GM21825 (cell line): ENCODE results near the gene PLEKHA3.
A peak's percentile ranks its signal among the peaks of the same experiment; 100 is the strongest.
"Not testable (repeated sequence)": the region's sequence is repeated elsewhere in the genome, so short reads cannot be mapped to it uniquely, and the experiment has no call there.

Experiments
- ATAC-seq: cut with Tn5 transposase; IDR thresholded peaks from one replicate; pipeline ENCODE4 v1.9.1; 2021; ENCODE audit warnings: mild to moderate bottlenecking, moderate library complexity; ENCODE audit not compliant: unreplicated experiment

Gene PLEKHA3

DNA sequence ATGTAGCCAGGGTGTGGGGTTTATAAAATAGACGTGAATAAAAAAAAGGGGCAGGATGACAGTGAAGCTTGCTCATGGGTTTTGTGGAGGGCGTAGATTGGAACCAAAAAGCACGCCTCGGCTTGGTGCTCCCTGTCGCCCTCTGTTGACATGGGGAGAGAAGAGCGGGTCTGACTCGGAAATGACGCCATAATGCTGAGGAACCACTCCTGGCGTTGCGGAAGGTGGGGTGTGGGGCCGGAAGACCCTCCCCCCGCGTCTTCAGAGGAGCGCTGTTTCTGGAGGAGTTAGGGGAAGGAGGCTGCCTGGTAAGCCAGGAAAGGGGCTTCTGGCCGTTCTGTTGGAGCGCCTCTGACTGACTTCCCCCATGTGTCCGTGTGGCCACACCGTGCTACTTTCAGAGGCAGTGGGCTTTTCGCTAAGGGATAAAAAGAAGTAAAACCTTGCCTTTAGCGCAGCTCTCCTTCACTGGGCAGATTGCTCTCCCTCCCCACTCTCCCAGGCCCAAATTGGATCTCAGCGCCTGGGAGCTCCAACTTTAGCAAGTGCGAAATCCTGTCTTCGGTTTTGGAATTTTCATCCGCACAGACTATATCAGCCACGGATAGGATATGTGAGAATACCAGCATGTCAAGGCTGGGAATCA, 42.8 kb downstream of the PLEKHA3 start:
- ATAC-seq, result peak; percentile 91

DNA sequence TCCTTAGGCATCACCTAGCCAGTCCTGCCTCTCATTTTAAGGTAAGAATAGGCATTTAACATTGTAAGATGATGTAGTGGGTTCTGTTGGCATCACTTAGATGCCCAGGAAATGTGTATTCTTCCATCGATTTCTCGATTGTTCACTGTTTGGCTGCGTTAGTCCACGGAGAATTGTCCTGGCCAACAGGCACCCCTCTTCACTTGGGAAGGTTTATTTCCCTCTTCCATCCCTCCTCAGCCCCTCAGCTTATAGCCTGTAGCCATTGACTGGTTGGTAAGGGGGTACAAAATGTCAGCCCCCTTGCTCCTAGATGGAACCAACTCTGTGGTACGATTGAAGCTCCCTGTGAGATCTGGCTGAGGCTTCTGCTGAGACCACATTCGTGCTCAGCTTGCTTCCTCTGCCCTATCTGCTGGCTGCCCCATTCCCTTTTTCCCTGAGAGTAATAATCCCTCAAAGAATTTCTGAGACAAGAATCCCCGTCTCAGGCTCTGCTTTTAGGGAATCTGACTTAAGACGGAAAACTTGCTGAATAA, 43.4 kb downstream of the PLEKHA3 start:
- ATAC-seq, result no peak

DNA sequence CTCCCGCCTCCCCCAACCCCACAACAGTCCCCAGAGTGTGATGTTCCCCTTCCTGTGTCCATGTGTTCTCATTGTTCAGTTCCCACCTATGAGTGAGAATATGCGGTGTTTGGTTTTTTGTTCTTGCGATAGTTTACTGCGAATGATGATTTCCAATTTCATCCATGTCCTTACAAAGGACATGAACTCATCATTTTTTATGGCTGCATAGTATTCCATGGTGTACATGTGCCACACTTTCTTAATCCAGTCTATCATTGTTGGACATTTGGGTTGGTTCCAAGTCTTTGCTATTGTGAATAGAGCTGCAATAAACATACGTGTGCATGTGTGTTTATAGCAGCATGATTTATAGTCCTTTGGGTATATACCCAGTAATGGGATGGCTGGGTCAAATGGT, 44.8 kb downstream of the PLEKHA3 start:
- ATAC-seq, result not testable (repeated sequence)

DNA sequence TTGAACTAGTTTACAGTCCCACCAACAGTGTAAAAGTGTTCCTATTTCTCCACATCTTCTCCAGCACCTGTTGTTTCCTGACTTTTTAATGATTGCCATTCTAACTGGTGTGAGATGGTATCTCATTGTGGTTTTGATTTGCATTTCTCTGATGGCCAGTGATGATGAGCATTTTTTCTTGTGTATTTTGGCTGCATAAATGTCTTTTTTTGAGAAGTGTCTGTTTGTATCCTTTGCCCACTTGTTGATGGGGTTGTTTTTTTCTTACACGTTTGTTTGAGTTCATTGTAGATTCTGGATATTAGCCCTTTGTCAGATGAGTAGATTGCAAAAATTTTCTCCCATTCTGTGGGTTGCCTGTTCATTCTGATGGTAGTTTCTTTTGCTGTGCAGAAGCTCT, 45.2 kb downstream of the PLEKHA3 start:
- not testable (repeated sequence) for ATAC-seq

DNA sequence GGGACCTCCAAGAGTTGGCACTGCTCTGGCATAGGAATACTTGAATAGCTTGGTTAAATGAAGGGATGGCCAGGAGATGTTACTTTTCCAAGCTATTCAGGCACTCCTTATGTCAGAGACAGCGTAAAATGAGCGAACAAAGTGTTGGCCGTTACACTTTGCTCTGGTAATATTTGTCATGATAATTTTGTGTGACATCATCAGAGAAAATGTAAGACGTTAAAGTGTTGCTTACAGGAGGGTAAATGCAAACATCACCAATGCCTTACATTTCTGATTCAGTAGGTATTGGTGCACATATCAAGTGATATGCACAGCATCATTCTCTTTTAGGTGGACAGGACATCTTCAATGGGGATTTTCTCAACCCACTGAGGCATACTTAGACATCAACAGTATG, 46.0 kb downstream of the PLEKHA3 start:
- ATAC-seq, result no peak

DNA sequence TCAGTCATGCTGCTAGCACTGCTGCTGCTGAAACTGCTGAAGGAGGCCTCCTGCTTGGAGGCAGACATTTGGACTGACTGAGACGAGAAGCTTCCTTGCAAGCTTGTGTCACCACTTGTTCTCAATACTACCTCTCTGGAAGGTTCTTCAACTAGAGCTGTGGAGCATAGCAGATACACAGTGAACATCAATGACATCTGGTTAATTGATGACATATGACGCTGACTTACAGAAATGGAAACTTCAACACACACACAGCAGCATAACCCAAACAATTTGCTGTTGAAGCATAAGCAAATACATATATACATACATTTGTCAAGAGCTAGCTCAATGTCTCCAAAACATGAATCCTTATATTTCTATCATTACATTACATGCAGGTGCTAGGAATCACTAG, 47.3 kb downstream of the PLEKHA3 start:
- ATAC-seq, result no peak

DNA sequence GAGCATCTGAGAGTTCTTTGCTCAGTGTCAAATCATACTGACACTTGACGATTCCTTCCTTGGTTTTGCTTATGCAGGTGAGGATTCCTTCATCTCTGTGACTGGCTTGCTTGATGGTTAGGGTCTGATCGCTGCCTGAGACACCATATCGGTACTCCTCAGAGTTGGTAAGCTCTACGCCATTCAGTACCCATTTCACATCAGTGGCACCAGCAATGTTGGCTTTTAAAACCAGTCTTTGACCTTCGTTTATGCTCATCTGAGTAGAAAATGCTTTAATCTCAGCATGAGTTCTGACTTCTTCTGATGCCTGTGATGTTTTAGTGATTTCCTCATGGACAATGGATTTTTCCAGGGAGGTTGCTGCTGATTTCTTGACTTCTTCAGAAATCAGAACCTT, 48.4 kb downstream of the PLEKHA3 start:
- no peak for ATAC-seq

DNA sequence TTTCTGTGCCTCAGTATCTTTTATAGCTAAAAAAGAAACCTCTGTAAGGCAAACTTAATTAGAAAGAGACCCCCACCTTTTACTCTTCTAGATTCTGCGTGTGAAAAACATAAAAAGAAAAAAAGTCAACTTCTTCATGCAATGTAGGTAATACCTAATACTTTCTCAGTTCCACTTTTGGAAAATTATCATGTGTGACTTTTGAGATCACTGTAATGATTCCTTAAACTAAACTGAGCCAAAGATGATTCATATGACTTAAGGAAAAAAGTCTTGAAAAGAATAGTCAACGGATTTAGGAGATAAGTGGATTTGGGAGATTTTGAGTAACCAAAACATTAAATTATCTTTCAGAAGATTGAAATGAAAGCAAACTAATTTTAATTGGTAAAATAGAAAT, 48.9 kb downstream of the PLEKHA3 start:
- no peak for ATAC-seq

DNA sequence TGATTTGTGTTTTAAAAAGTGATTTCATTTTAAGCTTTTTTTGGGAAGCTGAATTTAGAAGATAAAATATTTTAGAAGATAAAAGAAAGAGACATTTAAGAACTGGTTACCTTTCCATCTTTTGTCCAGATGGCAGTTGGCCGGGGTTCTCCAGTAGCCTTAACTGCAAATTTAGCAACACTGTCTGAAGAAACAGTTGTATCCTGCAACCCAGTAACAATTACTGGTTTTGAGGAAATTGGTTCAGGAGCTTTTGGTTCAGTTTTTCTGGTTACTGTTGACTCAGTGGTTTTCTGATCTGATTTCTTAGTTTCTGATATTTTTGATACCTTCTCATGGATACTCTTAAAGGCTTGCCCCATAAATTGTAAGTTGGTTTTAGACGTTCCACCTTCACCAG, 49.9 kb downstream of the PLEKHA3 start:
- ATAC-seq, result no peak

DNA sequence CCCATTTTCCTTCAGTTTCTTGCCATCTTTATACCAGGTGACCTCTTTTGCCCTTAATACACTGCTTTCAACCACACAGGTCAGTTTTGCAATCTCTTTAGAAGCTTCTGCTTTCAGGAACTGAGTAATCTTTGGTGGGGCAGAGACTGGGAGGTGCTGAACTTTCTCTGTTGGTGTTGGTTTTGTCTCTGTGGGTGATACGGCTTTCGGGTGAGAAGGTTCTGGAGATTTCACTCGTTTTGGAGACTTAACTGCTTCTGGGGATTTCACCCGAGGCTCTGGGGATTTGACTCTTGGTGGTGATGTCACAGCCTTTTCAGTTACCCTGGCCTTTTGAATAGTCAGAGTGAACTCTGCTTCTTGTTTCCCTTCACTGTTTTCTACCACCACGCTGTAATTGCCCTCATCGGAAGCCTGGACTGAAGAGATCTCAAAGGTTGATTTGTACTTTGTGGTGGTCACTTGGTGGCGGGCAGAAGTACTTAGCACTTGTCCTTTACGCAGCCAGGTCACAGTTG, 50.4 kb downstream of the PLEKHA3 start:
- ATAC-seq, result peak; percentile 97

DNA sequence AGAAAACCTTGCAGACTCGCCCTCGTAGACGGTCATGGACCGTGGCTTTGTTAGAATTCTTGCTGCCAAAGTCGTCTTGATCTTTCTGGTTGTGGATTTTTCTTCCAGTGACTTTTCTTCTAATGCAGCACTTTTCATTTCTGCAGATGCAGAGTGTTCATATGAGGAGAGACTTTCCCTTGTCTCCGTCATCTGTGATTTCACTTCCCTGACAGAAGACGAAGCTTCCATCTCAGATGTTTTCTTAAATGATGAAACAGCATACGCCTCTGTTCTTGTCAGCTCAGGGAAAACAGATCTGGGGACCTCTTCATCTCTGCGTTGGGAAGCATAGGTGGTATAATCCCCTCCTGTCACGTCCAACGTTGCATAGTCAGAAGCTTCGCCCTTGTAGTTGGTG, 50.9 kb downstream of the PLEKHA3 start:
- no peak for ATAC-seq

DNA sequence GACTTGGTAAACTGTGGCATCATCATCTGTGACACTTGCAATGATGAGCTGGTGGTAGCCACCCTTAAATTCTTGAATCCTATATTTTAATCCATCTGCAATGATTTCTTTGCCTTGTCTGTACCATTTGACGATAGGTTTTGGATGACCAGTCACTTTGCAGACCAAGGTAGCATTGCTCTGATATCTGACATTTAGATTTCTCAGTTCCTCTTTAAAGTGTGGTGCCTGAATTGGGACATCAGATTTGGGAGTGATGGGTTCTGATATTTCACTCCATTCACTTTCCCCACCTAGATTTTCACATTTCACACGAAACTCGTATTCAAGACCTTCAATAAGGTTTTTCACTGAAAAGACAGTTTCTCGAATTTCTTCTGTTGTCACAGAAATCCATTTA, 55.8 kb downstream of the PLEKHA3 start:
- ATAC-seq, result no peak

DNA sequence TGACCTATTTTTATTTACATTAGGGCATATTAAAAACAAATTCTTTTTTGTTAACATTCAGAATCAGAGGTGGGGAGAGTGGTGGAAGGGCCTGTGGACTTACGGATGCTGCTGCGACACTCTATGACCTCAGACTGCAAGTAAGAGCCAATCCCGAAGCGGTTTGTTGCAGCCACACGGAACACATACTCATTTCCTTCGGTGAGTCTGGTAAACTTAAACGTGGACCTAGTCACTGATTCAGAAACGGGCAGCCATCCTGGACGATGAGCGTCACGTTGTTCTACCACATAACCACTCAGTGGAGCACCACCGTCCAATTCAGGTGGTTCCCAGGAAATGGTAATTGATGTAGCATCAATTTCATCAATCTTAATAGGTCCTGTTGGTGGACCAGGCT, 61.9 kb downstream of the PLEKHA3 start:
- ATAC-seq, result no peak

DNA sequence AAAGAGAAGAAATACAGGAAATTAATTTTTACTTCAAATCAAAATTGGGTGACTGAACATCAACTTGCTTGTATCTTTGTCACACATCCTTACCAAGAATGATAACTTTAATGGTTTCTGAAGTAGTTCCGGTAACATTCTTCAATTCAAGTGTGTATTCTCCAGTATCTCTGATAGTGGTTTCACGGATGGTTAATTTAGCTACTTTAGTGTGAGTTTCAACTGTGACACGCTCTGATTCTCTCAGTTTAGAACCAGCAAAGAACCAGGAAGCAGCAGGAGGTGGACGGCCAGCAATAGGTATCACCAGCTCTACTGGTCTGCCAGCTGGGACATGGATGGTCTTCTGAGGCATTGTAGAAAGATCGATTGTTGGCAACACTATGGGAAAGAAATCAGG, 62.3 kb downstream of the PLEKHA3 start:
- no peak for ATAC-seq

DNA sequence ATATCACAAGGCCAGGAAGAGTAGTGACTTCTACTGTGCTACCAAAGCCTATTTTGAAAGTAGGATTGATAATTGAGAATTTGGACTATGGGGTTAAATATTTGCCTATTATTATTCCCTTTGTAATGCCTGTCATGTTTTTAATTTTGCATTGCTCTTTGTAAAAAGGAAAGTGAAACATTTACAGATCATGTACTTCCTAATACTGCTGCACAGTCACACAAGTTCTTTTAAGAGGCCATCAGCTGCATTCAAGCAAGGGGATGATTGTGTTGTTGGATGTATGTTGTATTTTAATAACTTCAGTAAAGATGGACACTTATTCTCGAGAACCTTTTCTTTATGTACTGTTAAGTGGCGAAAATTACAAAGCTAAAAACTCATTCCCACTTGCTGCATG, 70.1 kb downstream of the PLEKHA3 start:
- peak; percentile 75 for ATAC-seq

DNA sequence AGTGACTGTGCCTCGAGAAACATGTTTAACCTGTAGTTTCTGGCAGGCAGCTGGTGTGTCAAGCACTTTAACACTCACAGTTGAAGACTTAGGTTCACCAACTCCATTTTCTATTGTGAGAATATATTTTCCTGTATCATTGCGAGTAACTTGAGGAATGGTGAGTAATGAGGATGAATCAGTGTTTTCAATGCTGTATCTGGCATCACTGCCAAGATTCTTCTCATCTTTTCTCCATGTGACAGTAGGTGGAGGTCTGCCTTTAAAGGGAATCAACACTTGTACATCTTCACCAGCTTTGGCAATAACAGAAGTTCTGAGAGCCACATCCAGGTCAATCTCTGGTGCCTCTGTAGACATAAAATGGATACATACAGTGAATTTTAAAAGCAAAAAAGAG, 72.8 kb downstream of the PLEKHA3 start:
- no peak for ATAC-seq
